AG20443 (cell line): Measurements from ENCODE around the gene MGAT5.
"Not testable (repeated sequence)": the region's sequence is repeated elsewhere in the genome, so short reads cannot be mapped to it uniquely, and the experiment has no call there.

Experiments
- DNase-seq: peaks from one replicate; pipeline ENCODE4 v3.0.0; 2012; ENCODE audit warnings: low spot score, mixed read lengths

MGAT5 gene

GRCh38 chr2:134278553-134278952 lies 24.7 kb downstream of the MGAT5 start:
- DNase-seq: no peak

- no peak for DNase-seq
Measured at GRCh38 chr2:134279417-134279816, 25.5 kb downstream of the MGAT5 start.

GRCh38 chr2:134280231-134280630 lies 26.4 kb downstream of the MGAT5 start:
- no peak for DNase-seq

GRCh38 chr2:134280726-134281125 lies 26.9 kb downstream of the MGAT5 start:
- DNase-seq: no peak

- no peak for DNase-seq
Measured at GRCh38 chr2:134281815-134282419, 28.0 kb downstream of the MGAT5 start.

- no peak for DNase-seq
Measured at GRCh38 chr2:134282629-134283400, 28.9 kb downstream of the MGAT5 start.

- DNase-seq: no peak
Measured at GRCh38 chr2:134283661-134284060, 29.8 kb downstream of the MGAT5 start.

GRCh38 chr2:134284119-134284670 lies 30.3 kb downstream of the MGAT5 start:
- peak; percentile 25 for DNase-seq

- DNase-seq: no peak
Measured at GRCh38 chr2:134287323-134287722, 33.5 kb downstream of the MGAT5 start.

GRCh38 chr2:134288814-134289213 lies 34.9 kb downstream of the MGAT5 start:
- no peak for DNase-seq

GRCh38 chr2:134289225-134289624 lies 35.4 kb downstream of the MGAT5 start:
- DNase-seq: no peak

- no peak for DNase-seq
Measured at GRCh38 chr2:134290358-134290757, 36.5 kb downstream of the MGAT5 start.

- no peak for DNase-seq
Measured at GRCh38 chr2:134292514-134292913, 38.6 kb downstream of the MGAT5 start.

- DNase-seq: no peak
Measured at GRCh38 chr2:134293719-134294537, 40.1 kb downstream of the MGAT5 start.

- not testable (repeated sequence) for DNase-seq
Measured at GRCh38 chr2:134294598-134294997, 40.7 kb downstream of the MGAT5 start.

GRCh38 chr2:134295441-134295840 lies 41.6 kb downstream of the MGAT5 start:
- peak; percentile 63 for DNase-seq

- DNase-seq: no peak
Measured at GRCh38 chr2:134296301-134296700, 42.4 kb downstream of the MGAT5 start.

- DNase-seq: no peak
Measured at GRCh38 chr2:134299334-134299733, 45.5 kb downstream of the MGAT5 start.

- no peak for DNase-seq
Measured at GRCh38 chr2:134300585-134300984, 46.7 kb downstream of the MGAT5 start.

GRCh38 chr2:134301099-134301927 lies 47.4 kb downstream of the MGAT5 start:
- peak; percentile 31 for DNase-seq

- no peak for DNase-seq
Measured at GRCh38 chr2:134301928-134302260, 48.0 kb downstream of the MGAT5 start.
